Glutamatergic neuron (in vitro differentiated cells): ENCODE measurements around the gene RBM15. TPM values are rescaled to one million over a fixed set of nuclear protein-coding genes. Genes with fewer than 3 reads are reported as not detected.

Experiments used
- DNase-seq: peaks from one replicate; pipeline ENCODE4 v3.0.0; 2022
- H3K27ac Mint-ChIP-seq: one replicate; pipeline ENCODE4 v1.8.0; 2020; ENCODE audit warnings: mild to moderate bottlenecking, mixed read lengths, inconsistent platforms; ENCODE audit not compliant: unreplicated experiment
- H3K27me3 Mint-ChIP-seq: one replicate; pipeline ENCODE4 v1.8.0; 2020; ENCODE audit warnings: mild to moderate bottlenecking, moderate library complexity, mixed read lengths, inconsistent platforms; ENCODE audit not compliant: unreplicated experiment
- H3K36me3 Mint-ChIP-seq: one replicate; pipeline ENCODE4 v1.8.0; 2020; ENCODE audit warnings: mild to moderate bottlenecking, mixed read lengths, inconsistent platforms; ENCODE audit not compliant: unreplicated experiment
- H3K4me1 Mint-ChIP-seq: one replicate; pipeline ENCODE4 v1.8.0; 2020; ENCODE audit warnings: mild to moderate bottlenecking, low read depth, mixed read lengths, inconsistent platforms; ENCODE audit not compliant: unreplicated experiment
- H3K4me3 Mint-ChIP-seq: one replicate; pipeline ENCODE4 v1.8.0; 2020; ENCODE audit warnings: mild to moderate bottlenecking, mixed read lengths, inconsistent platforms; ENCODE audit not compliant: unreplicated experiment
- H3K9me3 Mint-ChIP-seq: one replicate; pipeline ENCODE4 v1.8.0; 2020; ENCODE audit warnings: mild to moderate bottlenecking, moderate library complexity, mixed read lengths, inconsistent platforms; ENCODE audit not compliant: unreplicated experiment
- total RNA-seq: library from RNA; stranded (reverse); fragmentation: NEBNext Ultra II Directional; extraction: Animal tissue kit (Norgen Biotek cat#: 25700); gene quantifications from one replicate; pipeline ENCODE4 v1.2.1, GENCODE V29; 2021; ENCODE audit not compliant: unreplicated experiment
- TF ChIP-seq, protein P1 (sequence below): fragments of 200-600 bp; sonication (generic); IDR thresholded peaks from one replicate; pipeline ENCODE4 v1.5.0; 2021; ENCODE audit not compliant: partially characterized antibody, unreplicated experiment

The RBM15 gene
- total RNA-seq, 1 donor from 2014 or later = 27.3 TPM

DNA sequence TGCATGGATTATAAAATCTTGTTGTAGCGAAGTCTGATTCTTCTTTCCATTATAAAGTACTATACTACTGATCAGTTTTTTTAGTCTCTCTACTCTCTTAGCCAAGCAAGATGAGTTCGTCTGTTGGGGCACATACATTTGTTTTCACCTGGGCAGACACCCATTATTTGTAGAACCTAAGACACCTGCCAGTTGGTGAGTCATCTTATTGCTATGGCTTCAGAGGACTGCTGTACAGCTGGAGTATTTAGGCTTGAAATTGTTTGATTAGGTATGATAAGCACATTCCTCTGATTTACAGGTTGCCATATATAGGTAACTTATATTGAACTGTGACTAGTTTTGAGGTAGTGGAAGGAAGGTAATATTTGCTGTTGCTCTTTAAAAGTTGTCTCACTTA, 17.2 kb downstream of the RBM15 start:
- no peak for DNase-seq
- Mint-ChIP-seq H3K4me1 (no peaks in the 10 kb centered on the region), H3K27ac (no peak overlapping the region), H3K27me3 (no peaks in the 10 kb centered on the region), H3K36me3 (no peaks in the 10 kb centered on the region), H3K4me3 (no peak overlapping the region), H3K9me3 (no peaks in the 10 kb centered on the region)
- TF ChIP-seq, protein P1, sequence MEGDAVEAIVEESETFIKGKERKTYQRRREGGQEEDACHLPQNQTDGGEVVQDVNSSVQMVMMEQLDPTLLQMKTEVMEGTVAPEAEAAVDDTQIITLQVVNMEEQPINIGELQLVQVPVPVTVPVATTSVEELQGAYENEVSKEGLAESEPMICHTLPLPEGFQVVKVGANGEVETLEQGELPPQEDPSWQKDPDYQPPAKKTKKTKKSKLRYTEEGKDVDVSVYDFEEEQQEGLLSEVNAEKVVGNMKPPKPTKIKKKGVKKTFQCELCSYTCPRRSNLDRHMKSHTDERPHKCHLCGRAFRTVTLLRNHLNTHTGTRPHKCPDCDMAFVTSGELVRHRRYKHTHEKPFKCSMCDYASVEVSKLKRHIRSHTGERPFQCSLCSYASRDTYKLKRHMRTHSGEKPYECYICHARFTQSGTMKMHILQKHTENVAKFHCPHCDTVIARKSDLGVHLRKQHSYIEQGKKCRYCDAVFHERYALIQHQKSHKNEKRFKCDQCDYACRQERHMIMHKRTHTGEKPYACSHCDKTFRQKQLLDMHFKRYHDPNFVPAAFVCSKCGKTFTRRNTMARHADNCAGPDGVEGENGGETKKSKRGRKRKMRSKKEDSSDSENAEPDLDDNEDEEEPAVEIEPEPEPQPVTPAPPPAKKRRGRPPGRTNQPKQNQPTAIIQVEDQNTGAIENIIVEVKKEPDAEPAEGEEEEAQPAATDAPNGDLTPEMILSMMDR = no peak

DNA sequence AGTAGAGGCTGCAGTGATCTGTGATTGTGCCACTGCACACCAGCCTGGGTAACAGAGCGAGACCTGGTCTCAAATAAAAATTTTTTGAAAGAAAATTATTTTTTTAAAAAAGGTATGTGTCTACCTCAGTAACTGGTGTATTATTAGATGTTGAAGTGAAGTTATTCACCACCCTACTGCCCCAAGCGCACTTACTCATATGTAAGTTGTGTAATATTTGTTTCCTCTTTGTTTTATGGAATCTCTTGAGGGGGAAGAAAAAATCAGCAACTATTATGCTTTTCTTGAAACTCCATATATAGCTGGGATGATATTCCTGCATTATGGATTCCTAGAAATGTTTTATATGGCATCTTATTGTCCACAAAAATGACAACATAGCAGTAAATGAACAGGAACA, 21.3 kb downstream of the RBM15 start:
- Mint-ChIP-seq H3K27me3 (no peaks in the 10 kb centered on the region), H3K4me1 (no peaks in the 10 kb centered on the region), H3K4me3 (no peak overlapping the region), H3K9me3 (no peaks in the 10 kb centered on the region), H3K27ac (no peak overlapping the region), H3K36me3 (no peaks in the 10 kb centered on the region)
- TF ChIP-seq, protein P1 = no peak
- DNase-seq = no peak

DNA sequence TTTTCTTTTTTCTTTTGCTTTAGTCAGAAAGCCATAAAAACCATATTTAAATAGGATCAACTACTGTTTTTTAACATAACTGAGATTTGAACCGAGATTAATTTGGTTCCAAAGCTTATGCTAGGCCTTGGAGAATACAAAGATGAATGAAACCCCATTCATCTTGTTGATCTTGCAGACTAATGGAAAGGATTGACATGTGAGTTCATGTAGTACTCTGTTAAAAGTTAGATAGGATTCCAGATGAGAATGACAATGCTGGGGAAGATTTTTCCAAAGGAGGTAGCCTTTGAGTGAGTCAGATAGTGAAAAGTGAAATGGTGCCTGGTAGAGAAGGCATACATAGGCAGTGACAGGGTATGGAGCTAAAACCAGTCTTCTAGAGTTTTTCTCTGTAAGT, 22.7 kb downstream of the RBM15 start:
- H3K27ac Mint-ChIP-seq = no peak overlapping the region
- H3K27me3 Mint-ChIP-seq = peaks cover 2% of the 10 kb centered on the region
- no peak overlapping the region for H3K4me3 Mint-ChIP-seq
- no peaks in the 10 kb centered on the region for H3K36me3 Mint-ChIP-seq
- TF ChIP-seq, protein P1 = no peak
- DNase-seq = no peak
- no peaks in the 10 kb centered on the region for H3K9me3 Mint-ChIP-seq
- H3K4me1 Mint-ChIP-seq = no peaks in the 10 kb centered on the region

DNA sequence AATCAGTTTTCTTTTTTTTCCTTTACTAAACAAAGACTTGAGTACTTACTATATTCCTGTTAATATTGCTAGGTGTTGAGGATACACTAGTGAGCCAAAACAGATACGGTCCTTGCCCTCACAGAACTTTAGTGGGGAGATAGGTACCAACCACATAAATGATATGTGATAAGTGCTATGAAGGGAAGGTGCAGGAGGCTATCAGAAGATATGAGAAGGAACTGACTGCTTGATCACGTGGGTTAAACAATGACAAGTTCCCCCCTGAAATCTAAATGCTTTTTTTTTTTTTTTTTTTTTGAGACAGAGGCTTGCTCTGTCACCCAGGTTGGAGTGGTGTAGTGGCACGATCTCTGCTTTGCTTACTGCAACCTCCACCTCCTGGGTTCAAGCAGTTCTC, 25.0 kb downstream of the RBM15 start:
- TF ChIP-seq, protein P1 = no peak
- H3K36me3 Mint-ChIP-seq = no peaks in the 10 kb centered on the region
- DNase-seq = no peak

DNA sequence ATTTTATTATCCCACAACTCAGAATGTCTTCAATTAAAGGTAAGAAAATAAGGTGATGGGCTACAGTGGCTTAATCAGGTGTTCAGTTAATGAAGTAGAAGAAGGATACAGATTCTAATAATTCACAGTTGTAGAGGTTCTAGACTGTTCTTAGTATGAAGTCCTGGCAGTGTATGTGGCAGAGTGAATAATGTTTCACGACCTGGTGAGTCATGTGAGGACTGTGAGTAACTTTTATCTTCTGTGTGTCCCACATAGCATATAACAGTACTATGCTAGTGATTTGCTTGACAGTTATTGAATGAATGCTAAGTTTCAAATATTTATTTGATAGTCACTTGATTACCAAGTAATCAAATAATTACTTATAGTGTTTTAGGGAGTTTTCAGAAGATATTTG, 31.6 kb downstream of the RBM15 start:
- Mint-ChIP-seq H3K4me3 (no peak overlapping the region), H3K27me3 (peaks cover 2% of the 10 kb centered on the region), H3K4me1 (no peaks in the 10 kb centered on the region), H3K36me3 (no peaks in the 10 kb centered on the region), H3K27ac (no peak overlapping the region), H3K9me3 (no peaks in the 10 kb centered on the region)
- TF ChIP-seq, protein P1 = no peak
- DNase-seq = no peak

More for the DNA sequence above, 25.0 kb downstream of the RBM15 start:
- no peak overlapping the region for H3K4me3 Mint-ChIP-seq
- no peaks in the 10 kb centered on the region for H3K9me3 Mint-ChIP-seq
- no peak overlapping the region for H3K27ac Mint-ChIP-seq
- H3K4me1 Mint-ChIP-seq = no peaks in the 10 kb centered on the region
- peaks cover 2% of the 10 kb centered on the region for H3K27me3 Mint-ChIP-seq
